RCC 7860 (cell line): ENCODE measurements around the gene PKD1L1.
A peak's percentile ranks its signal among the peaks of the same experiment; 100 is the strongest.

ENCODE experiments used
- DNase-seq: peaks from one replicate; pipeline ENCODE4 v3.0.0-alpha.2; 2015; ENCODE audit warnings: low spot score
- FAIRE-seq: peaks from 2 replicates; lab custom pipeline; 2012; peaks lifted over from hg19 to GRCh38; lab: Jason Lieb, UNC

PKD1L1 gene

DNA sequence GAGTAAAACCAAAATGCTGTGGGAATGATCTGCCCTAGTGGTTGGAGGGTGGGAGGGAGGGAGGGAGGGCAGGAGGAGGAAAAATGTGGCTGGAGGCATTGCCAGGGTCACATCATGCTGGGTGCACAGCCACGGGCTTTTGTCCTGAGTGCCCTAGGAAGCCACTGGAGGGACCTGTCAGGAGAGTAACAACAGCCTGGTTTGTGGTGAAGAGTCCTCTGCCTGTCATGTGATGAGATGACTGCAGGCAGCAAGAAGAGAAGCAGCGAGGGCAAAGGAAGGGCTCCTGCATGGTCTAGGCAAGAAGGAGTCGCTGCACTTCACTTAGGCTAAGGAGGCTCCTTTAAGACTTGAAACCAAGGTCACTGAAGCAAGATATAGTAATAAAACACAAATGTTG, 65.6 kb downstream of the PKD1L1 start:
- DNase-seq: no peak
- FAIRE-seq: no peak

DNA sequence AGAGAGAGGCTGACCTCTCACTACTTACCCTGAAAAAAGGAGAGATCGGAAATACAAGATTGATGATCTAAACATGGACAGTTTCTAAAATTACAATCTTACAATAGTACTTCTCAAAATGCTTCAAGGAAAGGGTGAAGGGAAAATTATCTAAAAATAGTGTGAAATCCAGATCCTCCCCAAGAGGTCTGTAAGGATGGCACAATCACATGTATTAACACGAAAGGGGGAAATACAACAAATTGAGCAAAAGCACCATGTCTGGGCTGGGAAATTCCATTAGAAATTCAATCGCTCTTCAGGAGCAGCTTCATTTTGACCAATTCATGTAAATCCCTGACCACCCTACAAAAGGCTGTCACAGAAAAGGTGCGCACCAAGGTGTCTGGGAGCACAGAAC, 67.0 kb downstream of the PKD1L1 start:
- FAIRE-seq (no peak), DNase-seq (no peak)

DNA sequence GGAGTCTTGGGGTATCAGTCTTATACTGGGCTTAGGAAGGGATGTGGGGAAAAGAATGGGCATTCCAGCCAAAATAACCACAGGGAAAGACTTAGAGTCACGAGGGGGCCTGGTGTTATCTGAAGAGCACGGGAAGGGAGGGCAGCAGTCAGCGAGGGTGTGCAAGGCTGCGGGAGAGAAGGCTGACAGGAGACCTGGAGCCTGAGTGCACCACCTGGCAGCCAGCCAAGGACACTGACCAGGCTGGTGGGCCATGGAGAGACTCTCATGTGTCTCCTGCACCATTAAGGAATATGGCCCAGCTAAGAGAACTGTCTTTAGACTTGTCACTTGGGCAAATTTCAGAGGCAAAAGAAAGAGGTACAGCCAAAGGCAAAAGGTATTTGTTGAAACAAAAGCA, 69.6 kb downstream of the PKD1L1 start:
- no peak for FAIRE-seq

DNA sequence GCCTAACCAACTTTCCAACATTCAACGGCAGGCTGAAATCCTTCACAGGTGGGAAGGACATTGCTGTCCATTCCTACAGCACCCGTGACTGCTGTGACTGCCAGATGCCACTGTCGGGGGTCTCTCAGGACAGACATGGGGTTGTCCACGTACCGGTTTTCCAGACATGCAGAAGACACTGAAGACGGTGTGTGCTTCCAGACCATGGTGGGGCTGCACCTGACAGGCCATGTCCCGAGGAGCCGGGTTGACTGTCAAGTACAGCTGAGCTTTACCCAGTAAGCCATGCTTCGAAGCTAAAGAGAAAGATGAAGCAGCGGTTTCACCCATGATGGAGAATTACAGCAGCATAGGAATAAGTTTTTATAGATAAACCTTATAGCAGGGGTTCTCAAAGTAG, 70.9 kb downstream of the PKD1L1 start:
- FAIRE-seq (no peak), DNase-seq (no peak)

More for the DNA sequence above, 69.6 kb downstream of the PKD1L1 start:
- no peak for DNase-seq

DNA sequence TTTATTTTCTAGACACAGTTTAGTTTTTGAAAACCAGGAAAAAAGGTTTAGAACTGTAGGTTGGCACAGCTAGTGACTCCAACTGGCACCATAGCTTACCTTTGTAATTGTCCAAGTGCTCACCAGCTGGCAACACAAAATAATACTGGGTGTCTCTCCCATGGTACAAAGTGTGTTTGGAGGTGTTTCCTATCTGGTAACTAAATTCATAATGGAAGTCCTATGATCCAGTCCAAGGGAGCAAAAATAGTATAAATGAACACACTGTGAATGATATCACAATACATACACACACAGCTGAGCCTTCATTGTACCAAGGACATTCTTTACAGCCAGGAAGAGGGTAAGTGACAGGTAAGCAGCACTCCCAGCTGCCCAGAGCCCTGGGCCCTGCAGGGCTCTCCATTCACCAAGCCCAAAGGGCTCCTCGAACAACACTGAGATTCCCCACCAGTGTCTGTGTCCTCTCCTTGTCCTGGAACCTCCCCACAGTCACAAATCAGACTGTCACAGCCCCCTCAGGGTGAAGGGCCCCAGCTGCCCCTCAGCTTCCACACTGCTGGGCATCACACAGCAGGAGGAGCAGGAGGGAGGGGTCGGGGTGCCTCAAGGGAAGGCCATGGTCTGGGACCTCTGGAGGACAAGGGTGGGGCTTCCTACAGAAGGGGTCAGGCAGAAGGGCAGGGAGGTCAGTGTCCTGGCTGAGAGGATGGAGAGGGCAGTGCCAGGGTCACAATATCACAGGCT, 72.1 kb downstream of the PKD1L1 start:
- FAIRE-seq: no peak
- DNase-seq: no peak

DNA sequence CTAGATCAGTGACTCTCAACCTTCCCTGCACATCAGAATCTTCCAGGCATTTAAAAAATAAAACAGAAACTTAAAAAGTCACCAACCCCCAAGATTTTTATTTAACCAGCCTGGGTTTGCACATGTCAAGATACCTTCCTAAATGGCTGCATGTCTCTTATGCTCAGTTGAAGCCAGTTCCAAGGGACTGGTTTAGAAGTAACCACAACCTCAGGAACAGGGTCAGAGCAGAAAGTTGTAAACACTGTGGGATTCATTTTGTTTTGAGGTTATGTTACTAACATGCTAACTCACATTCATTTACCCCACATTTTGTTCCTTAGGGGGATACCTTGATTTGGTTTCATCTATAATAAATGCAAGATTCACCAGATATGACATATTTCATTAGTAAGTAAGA, 72.9 kb downstream of the PKD1L1 start:
- FAIRE-seq (no peak), DNase-seq (no peak)

DNA sequence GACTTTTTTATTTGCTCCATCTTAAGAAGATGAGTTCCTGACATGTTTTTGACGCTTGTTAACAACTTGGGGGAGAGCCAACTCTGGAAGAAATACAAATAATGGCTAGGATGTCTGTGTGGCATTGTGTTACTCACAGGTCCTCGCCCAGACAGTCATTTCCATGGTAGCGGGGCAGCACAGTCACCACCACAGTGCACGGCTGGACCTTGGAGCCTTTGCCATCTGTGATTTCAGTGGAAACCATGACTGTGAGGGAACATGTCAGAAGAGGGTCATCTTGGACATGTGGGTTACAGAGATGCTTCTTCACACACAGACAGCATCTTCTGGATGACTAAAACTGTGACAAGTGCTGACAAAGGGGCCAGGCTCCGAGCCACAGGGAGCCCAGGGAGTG, 74.5 kb downstream of the PKD1L1 start:
- peak; percentile 65 for DNase-seq
- FAIRE-seq: no peak

DNA sequence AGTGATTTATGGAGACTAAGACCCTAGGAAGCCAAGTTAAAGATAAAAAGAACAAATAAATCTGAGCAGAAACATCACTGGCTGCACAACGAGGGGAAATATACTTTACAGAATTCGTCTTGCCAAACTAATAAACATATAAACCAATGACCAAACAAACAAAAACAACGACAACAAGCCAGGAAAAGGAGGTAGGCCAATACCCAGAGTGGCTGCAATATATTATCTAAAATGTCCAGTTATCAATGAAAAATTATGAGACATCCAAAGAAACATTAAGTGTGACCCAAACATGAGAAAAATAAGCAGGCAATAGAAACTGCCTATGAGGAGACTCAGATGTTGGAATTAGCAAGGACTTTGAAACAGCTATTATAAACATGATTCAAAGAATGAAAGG, 81.0 kb downstream of the PKD1L1 start:
- FAIRE-seq (no peak), DNase-seq (no peak)

DNA sequence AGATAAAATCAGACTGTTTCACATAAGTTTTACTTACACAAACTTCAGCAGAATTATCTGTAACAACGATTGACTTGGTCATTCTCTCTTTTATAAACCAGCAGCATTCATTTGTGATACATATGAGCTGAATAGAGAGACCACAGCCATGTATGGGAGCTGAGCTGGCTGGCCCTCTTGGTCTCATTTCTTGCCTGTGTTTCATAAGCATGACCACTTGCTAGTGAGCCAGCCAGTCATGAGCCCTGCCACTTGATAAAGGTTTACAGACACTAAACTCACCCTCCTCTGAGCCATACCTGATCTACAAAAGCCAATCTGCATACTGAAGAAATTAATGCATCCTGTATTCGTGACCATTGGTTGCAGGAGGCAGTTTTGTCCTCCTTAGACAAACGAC, 82.1 kb downstream of the PKD1L1 start:
- DNase-seq: no peak
- FAIRE-seq: no peak

DNA sequence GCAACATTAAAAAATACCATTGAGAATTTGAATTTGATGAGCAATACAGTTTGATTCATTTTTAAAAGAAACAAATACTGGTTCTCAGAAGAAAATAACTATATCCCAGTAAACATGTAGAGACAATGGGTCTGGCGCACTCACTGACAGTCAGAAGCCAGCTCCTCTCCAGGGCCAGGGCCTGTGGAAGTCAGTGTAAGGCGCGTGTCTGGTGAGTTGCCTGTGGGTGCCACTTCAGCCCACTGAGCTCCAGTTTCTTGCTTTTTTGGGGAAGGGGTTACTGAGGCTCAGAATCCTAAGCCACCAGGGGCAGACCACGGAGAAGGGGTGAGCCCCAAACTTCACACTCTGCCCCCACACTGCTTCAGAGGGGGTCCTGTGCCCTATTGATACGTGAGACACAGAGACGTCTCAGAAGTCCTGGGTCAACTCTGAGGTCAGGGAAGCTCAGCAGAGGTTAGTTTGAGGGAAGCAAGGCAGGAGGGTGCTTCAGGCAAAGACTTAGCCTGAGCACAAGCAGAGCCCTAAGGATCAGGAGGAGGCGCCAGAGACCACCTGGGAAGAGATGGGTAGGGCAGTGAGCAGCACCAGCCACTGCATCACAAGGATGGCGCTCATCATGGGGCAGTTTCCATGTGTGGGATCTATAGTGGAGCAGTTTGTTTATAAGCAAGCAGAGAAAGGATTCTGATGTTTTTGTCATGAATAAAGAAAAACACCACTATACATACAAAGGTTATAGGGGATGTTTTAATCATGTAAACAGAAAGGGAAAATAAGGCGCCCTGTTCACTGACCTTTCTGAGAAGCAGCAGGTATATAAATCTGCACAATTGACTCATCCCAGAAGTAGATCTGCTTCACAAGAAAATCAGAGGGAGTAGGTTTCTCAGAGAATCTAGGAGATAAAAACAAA, 95.7 kb downstream of the PKD1L1 start:
- no peak for DNase-seq
- FAIRE-seq: no peak

DNA sequence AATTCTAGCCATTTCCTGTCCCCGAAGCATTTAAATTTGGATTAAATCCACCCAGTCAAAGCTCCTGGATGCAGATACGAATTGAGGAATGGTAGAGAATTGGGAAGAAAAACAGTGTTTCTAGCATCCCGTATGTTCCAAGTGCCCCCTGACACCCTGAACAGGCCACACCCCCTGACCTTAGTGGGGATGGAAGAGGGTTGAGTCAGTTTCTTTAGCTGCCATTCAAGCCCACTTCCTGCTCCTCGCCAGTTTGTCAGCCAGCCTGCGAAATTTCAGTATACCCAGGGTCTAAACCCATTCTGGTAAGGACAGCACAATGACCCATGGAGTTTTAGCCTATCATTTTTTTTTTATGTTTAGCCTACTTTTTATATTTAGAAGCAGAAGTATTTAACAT, 101.1 kb downstream of the PKD1L1 start:
- no peak for DNase-seq
- no peak for FAIRE-seq

DNA sequence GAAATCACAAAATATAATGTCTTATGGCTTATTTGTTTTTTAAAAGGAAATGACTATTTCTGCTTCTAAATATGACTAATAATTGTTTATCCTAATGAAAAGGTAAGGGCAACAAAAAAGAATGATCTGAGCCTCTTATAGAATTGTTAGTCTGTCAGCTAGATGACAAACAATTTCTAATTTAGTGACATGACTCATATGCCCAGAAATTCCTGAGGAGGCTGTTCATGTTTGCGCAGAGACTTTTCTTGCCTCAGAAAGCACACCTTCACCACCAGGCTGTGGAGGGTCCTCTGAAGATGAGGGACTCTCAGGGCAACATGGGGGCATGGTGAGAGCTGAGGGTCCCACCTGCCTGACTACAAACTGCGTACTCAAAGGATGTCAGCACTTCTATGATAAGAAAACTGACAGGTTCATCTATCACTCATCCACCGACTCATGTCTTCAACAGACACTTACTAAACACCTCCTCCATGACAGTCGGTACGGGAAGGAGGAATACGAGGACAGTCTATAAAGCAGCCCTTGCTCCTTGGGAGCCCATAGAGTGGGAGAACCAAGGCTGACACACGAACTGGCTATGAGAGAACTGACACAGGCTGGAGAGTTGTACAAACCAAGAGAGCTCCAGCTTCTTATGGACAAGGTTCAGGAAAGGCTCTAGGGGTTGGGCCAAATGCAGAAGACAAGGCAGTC, 102.0 kb downstream of the PKD1L1 start:
- DNase-seq (peak; percentile 33), FAIRE-seq (no peak)

DNA sequence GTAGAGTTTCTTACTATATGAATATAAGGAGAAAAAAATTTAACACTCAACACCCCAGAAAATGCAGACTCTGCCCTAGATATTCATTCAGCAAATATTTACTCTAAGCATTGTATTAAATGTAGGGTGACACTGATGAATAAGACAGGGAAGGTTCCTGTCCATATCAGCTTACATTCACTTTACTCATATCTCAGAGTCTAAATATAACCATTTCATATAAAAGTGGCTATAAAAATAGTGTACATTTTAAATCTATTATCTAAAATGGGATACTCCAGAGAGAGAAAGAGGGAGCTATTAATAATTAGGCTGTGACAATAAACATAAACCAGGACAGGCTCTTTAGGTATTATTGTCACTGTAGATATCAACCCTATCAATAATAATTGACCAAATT, 104.0 kb downstream of the PKD1L1 start:
- FAIRE-seq: no peak
- DNase-seq: no peak

DNA sequence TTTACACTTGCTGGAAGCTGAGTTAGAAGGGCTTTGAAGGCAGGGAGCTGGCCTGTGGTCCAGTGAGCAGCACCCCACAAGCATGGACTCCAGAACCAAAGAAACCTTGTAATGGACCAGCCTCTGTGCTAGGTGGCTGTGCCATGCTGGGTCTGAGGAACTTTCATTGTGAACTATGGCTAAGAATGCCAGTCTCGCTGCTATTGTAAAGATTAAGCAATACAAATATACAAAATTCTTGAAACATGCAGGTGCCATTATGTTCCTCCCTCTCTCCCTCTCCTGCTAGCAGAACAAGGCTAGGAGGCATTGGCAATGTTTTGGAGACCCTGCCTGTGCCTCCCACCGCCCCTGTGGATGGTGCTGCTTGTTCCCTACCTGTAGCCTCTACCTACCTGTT, 105.0 kb downstream of the PKD1L1 start:
- FAIRE-seq (no peak), DNase-seq (no peak)

DNA sequence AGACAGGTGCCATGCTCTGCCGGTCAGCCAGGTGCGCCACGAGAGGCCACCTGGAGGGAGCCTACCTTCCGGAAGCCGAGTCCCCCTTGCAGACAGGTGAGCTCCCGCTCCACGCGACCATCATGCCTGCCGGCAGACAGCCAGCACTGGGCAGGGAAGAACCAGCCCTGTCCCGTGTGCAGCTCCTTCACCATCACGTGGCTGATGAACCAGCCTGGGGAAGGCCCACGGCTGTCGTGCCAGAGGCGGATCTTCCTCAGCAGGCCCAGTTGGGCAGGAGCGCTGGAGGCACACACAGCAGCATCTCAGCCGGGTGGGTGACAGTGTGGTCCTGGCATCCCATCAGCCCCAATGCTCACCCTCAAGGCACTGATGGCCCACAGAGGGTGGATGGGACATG, 108.9 kb downstream of the PKD1L1 start:
- FAIRE-seq: no peak
- DNase-seq: no peak

DNA sequence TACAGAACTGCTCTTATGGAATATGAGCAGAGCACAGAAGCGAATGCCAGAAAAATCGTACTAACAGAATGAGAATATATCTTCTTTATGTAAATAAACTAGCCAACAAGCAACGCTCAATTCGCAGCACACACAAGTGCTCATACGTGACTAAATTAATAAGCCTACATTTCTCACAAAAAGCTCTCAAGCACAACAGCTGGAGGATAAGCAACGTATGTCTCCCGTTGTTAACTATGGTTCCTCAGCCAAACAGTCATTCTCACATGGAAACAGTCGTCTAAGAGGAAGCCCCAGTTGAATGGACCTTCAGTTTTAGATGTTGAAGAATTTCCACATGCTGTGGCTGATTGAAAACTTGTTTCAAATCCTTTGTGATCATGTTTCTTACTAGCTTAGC, 110.4 kb downstream of the PKD1L1 start:
- FAIRE-seq (no peak), DNase-seq (no peak)

DNA sequence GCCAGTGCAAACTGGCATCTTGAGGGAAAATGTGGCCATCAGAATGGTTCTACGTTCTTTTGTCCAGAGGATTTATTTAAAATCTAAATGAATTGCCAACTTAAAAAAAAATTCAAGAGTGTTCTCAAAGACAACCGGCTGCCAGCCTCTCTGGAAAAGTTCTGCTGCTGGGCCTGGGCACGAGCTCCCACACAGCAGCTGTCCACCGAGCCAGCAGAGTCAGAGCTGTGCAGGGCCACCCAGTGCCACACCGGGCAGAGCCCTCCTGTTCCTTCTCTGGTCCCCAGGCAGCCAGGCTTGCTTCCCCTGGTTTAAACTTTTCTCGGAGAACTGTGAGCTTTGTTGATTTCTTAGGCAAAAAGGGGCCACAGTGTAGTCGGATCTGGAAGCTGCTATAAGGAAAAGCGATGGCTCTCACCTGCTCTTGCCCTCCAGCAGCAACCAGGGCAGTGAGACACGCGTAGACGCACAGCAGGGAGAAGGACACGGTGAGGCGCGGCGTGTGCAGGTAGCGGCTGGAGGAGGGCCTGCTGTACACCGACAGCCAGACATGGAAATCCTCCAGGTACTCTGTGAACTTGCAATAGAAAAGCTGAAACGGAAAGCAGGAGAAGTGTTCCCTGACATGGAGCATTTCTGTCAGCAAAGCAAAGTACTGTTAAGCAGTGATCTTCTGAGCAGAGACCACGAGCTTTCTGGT, 111.6 kb downstream of the PKD1L1 start:
- FAIRE-seq (no peak), DNase-seq (no peak)

DNA sequence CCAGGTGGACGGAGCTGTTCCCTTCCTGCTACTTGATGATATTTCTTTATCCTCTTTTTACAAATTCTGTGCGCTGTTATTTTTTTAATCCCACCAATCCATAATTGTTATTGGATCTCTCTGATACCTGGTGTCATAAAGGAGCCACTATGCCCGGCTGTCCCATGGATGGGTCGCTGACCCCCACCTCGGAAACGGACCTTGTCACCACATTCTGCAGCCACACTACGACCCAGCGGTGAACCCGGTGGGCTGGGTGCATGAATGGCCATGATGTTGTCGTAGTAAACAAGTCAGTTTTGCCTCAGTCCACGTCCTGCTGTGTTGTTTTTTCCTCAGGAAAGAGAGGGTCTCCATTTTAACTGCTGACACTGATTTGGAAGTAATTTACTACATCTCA, 112.2 kb downstream of the PKD1L1 start:
- DNase-seq (no peak), FAIRE-seq (no peak)

DNA sequence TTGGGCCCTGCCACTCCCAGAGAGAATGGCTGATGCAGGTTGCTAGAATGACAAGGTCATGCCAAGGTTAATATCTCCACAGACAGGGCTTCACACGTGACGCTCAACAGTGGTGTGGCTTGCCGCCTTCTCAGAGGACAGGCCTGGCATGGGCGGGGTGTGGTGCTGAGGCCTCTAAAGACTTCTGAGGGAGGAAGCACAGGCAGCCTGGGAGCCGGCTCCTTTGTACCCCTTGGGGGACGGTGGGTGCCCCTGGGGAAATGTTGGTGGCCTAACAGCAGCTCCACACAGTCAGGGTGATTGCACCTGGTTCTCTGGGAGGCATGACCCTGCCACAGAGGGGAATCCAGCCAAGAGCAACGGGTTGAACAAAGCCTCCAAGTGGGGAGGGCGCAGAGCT, 115.1 kb downstream of the PKD1L1 start:
- FAIRE-seq: no peak
- DNase-seq: no peak

DNA sequence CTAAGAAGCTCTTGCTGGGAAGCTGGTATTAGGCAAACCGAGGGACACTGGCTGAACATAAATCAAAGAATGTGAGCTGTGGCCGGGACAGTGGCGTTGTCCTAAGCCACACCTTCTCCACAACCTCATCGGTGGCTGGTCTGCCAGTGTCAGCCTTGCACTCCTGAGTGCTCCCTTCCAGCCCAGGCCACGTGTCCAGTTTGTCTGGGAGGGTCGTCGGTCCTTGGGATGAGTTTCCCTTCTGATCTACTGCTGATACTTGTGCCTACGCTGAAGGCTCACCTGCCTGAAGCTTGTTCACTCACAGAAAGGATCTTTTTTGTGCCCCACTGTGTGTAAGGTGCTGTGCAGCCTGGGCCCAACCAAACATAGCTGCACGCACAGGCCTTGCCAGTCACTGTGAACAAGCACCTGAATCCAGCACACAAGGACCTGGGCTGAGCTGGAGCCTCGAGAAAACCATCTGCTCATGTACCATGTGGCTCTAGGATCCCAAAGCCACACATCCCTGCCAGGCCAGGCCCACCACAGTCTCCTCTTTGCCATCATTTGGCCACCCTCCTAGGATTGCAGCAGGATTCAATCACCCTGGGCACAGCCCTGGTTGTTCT, 116.1 kb downstream of the PKD1L1 start:
- DNase-seq: no peak
- no peak for FAIRE-seq

DNA sequence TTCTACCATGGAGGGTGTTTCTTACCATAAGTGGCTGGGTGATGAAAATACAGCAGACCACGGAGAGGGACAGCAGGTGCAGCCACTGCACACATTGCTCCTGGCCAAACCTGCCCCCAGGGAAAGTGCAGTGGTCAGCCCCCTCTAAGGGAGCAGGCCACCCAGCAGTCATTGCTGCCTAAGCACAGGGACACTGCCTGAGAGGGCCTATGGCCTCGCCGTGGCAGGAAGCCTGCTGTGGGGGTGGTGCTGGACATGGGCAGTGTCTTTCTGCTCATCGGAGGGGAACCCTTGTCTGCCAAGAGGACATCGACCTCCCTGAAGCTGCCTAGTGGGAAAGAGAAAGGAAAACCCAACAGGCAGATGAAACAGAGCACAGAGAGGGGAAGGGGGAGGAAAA, 118.3 kb downstream of the PKD1L1 start:
- no peak for FAIRE-seq
- DNase-seq: no peak
